H9 (cell line): Measurements from ENCODE around the gene LYST. TPM values are rescaled to one million over a fixed set of nuclear protein-coding genes. Genes with fewer than 3 reads are reported as not detected.

Experiments
- DNase-seq: peaks from one replicate; pipeline ENCODE4 v3.0.0-alpha.2; 2017
- H2AFZ ChIP-seq: one replicate; pipeline ENCODE4 v1.6.1; 2013; ENCODE audit warnings: mild to moderate bottlenecking, low read length, control low read depth, moderate library complexity
- H2AK5ac ChIP-seq: 2 replicates; pipeline ENCODE4 v1.6.1; 2013; ENCODE audit warnings: low read length, control low read depth, mixed read lengths; ENCODE audit not compliant: insufficient read length
- H2BK120ac ChIP-seq: one replicate; pipeline ENCODE4 v1.6.1; 2013; ENCODE audit warnings: low read depth, mild to moderate bottlenecking, low read length, control low read depth, inconsistent platforms; ENCODE audit not compliant: poor library complexity, severe bottlenecking
- H2BK12ac ChIP-seq: 2 replicates; pipeline ENCODE4 v1.6.1; 2013; ENCODE audit warnings: low read length, control low read depth, mixed read lengths, low read depth; ENCODE audit not compliant: insufficient read length
- H2BK15ac ChIP-seq: 2 replicates; pipeline ENCODE4 v1.6.1; 2013; ENCODE audit warnings: low read depth, low read length, control low read depth
- H2BK20ac ChIP-seq: one replicate; pipeline ENCODE4 v1.6.1; 2013; ENCODE audit warnings: low read depth, mild to moderate bottlenecking, low read length, control low read depth, inconsistent platforms; ENCODE audit not compliant: poor library complexity, severe bottlenecking
- H2BK5ac ChIP-seq: 2 replicates; pipeline ENCODE4 v1.6.1; 2013; ENCODE audit warnings: low read length, control low read depth, mixed read lengths; ENCODE audit not compliant: insufficient read length
- H3K14ac ChIP-seq: 2 replicates; pipeline ENCODE4 v1.6.1; 2013; ENCODE audit warnings: low read length, control low read depth; ENCODE audit not compliant: insufficient read depth
- H3K18ac ChIP-seq: 2 replicates; pipeline ENCODE4 v1.6.1; 2013; ENCODE audit warnings: low read depth, mild to moderate bottlenecking, mixed read lengths, low read length, control low read depth; ENCODE audit not compliant: insufficient read length
- H3K23ac ChIP-seq: 2 replicates; pipeline ENCODE4 v1.6.1; 2013; ENCODE audit warnings: low read length, control low read depth, mixed read lengths, low read depth; ENCODE audit not compliant: insufficient read length
- H3K23me2 ChIP-seq: 2 replicates; pipeline ENCODE4 v1.6.1; 2013; ENCODE audit warnings: low read depth, mild to moderate bottlenecking, mixed read lengths, low read length, control low read depth; ENCODE audit not compliant: insufficient read length, poor library complexity, severe bottlenecking
- H3K27ac ChIP-seq: 2 replicates; pipeline ENCODE4 v1.5.1; 2013; ENCODE audit warnings: low read length, control low read depth, mixed read lengths, low read depth; ENCODE audit not compliant: insufficient read length
- H3K27me3 ChIP-seq: 2 replicates; pipeline ENCODE4 v1.6.1; 2013; ENCODE audit warnings: low read length, control low read depth, inconsistent platforms; ENCODE audit not compliant: insufficient read depth
- H3K4ac ChIP-seq: 2 replicates; pipeline ENCODE4 v1.6.1; 2013; ENCODE audit warnings: low read depth, mild to moderate bottlenecking, control low read depth, inconsistent platforms, low read length, moderate library complexity
- H3K4me1 ChIP-seq: 2 replicates; pipeline ENCODE4 v1.6.1; 2013; ENCODE audit warnings: low read length, control low read depth, inconsistent platforms; ENCODE audit not compliant: insufficient read depth
- H3K4me2 ChIP-seq: 2 replicates; pipeline ENCODE4 v1.6.1; 2013; ENCODE audit warnings: low read length, control low read depth, mixed read lengths; ENCODE audit not compliant: insufficient read length, insufficient read depth
- H3K56ac ChIP-seq: 2 replicates; pipeline ENCODE4 v1.6.1; 2013; ENCODE audit warnings: low read depth, mild to moderate bottlenecking, mixed read lengths, low read length, control low read depth; ENCODE audit not compliant: insufficient read length
- H3K79me1 ChIP-seq: 2 replicates; pipeline ENCODE4 v1.6.1; 2013; ENCODE audit warnings: low read depth, mild to moderate bottlenecking, moderate library complexity, low read length, control low read depth, inconsistent platforms; ENCODE audit not compliant: insufficient read depth, poor library complexity, severe bottlenecking
- H3K79me2 ChIP-seq: 2 replicates; pipeline ENCODE4 v1.6.1; 2013; ENCODE audit warnings: low read length, control low read depth, inconsistent platforms; ENCODE audit not compliant: insufficient read depth
- H3K9ac ChIP-seq: 2 replicates; pipeline ENCODE4 v1.6.1; 2013; ENCODE audit warnings: low read length, control low read depth, mixed read lengths; ENCODE audit not compliant: insufficient read length; ENCODE audit errors: extremely low read depth
- H3K9me3 ChIP-seq: one replicate; pipeline ENCODE4 v1.6.1; 2013; ENCODE audit warnings: low read depth, low read length, inconsistent platforms; ENCODE audit not compliant: control insufficient read depth
- H3T11ph ChIP-seq: one replicate; pipeline ENCODE4 v1.6.1; 2013; ENCODE audit warnings: mild to moderate bottlenecking, low read length, control low read depth, inconsistent platforms
- H4K20me1 ChIP-seq: one replicate; pipeline ENCODE4 v1.6.1; 2013; ENCODE audit not compliant: control insufficient read depth, insufficient read length, insufficient read depth
- H4K5ac ChIP-seq: 2 replicates; pipeline ENCODE4 v1.6.1; 2013; ENCODE audit warnings: low read depth, mild to moderate bottlenecking, mixed read lengths, low read length, control low read depth; ENCODE audit not compliant: insufficient read length
- H4K8ac ChIP-seq: replicated peaks from 2 replicates; pipeline ENCODE4 v1.6.1; 2013; ENCODE audit warnings: low read length, control low read depth, mixed read lengths, low read depth; ENCODE audit not compliant: insufficient read length
- H4K91ac ChIP-seq: 2 replicates; pipeline ENCODE4 v1.6.1; 2013; ENCODE audit warnings: low read depth, mild to moderate bottlenecking, moderate library complexity, mixed read lengths, low read length, control low read depth; ENCODE audit not compliant: insufficient read length
- H3K27ac Mint-ChIP-seq, 3 experiments: 2 replicates in 2 of 3; 3 replicates in 1 of 3; pipeline ENCODE4 v1.8.0; 2020 to 2021; ENCODE audit warnings: mixed read lengths in 3 of 3, mild to moderate bottlenecking in 1 of 3, moderate library complexity in 1 of 3
- H3K27me3 Mint-ChIP-seq: 2 replicates; pipeline ENCODE4 v1.8.0; 2021; ENCODE audit warnings: low read depth, mild to moderate bottlenecking, moderate library complexity, mixed read lengths
- H3K36me3 Mint-ChIP-seq, 3 experiments: 2 replicates in 2 of 3; 3 replicates in 1 of 3; pipeline ENCODE4 v1.8.0; 2020 to 2021; ENCODE audit warnings: low read depth in 3 of 3, mixed read lengths in 3 of 3; ENCODE audit not compliant: insufficient read depth in 1 of 3
- H3K4me1 Mint-ChIP-seq, 2 experiments: 2 replicates each; pipeline ENCODE4 v1.8.0; 2020; ENCODE audit warnings: mixed read lengths in 2 of 2
- H3K4me3 Mint-ChIP-seq, 2 experiments: 2 replicates in 1 of 2; 3 replicates in 1 of 2; pipeline ENCODE4 v1.8.0; 2020 to 2021; ENCODE audit warnings: mild to moderate bottlenecking in 2 of 2, mixed read lengths in 2 of 2, moderate library complexity in 1 of 2
- H3K9me3 Mint-ChIP-seq, 2 experiments: 2 replicates in 1 of 2; 3 replicates in 1 of 2; pipeline ENCODE4 v1.8.0; 2020; ENCODE audit warnings: mild to moderate bottlenecking in 2 of 2, mixed read lengths in 2 of 2, moderate library complexity in 1 of 2
- total RNA-seq: library from RNA; stranded (reverse); gene quantifications from 2 replicates; pipeline ENCODE4 v1.2.1, GENCODE V29; 2021
- TF ChIP-seq, protein P1 (sequence below): fragments of 200-600 bp; sonication (generic); conservative IDR thresholded peaks from 3 replicates; pipeline ENCODE4 v1.8.0; 2021; ENCODE audit warnings: antibody characterized with exemption, mild to moderate bottlenecking

LYST gene
- total RNA-seq, 1 experiment from 2014 or later: 0.13 TPM

DNA sequence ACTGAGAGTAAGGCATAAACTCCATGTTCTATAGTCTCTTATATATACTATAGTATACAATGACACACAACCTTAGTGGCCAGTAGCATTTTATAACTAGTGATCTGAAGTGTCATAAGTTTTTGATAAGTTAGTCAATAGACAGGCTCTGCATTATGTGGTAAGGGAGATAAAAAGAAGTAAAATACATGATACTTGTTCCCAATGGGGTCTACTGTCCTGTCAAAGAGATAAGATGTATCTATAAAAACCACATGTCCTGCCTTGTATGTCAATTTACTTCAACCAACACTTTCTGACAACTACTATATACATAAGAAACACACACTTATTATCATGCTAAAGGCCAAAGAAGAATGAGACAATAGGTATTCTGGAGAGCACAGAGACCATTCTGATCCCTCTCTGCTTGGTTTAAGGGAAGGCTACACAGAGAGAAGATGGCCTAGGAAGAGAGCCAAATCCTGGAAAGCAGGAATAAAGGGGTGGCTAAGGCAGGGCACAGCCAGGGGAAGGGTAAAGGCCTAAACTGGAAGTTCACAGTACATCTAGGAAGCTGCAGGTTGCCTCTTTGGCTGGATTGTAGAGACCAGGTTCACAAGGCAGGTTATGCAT lies 91.4 kb downstream of the LYST start:
- TF ChIP-seq, protein P1, sequence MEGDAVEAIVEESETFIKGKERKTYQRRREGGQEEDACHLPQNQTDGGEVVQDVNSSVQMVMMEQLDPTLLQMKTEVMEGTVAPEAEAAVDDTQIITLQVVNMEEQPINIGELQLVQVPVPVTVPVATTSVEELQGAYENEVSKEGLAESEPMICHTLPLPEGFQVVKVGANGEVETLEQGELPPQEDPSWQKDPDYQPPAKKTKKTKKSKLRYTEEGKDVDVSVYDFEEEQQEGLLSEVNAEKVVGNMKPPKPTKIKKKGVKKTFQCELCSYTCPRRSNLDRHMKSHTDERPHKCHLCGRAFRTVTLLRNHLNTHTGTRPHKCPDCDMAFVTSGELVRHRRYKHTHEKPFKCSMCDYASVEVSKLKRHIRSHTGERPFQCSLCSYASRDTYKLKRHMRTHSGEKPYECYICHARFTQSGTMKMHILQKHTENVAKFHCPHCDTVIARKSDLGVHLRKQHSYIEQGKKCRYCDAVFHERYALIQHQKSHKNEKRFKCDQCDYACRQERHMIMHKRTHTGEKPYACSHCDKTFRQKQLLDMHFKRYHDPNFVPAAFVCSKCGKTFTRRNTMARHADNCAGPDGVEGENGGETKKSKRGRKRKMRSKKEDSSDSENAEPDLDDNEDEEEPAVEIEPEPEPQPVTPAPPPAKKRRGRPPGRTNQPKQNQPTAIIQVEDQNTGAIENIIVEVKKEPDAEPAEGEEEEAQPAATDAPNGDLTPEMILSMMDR: no peak
- no peak overlapping the region for H2BK20ac ChIP-seq
- H3K9me3 ChIP-seq: no peaks in the 10 kb centered on the region
- no peak overlapping the region for H2BK12ac ChIP-seq
- no peak overlapping the region for H2BK5ac ChIP-seq
- H4K5ac ChIP-seq: no peak overlapping the region
- no peak overlapping the region for H3K9ac ChIP-seq
- no peak overlapping the region for H3T11ph ChIP-seq
- H3K79me1 ChIP-seq: no peaks in the 10 kb centered on the region
- H2AFZ ChIP-seq: no peak overlapping the region
- Mint-ChIP-seq H3K27ac (peak overlapping the region in 2 of 3 experiments; percentile 46 to 92; a peak in 3 of 7 replicates), H3K4me3 (no peak overlapping the region), H3K9me3 (no peaks in the 10 kb centered on the region), H3K4me1 (peaks cover 9 to 14% of the 10 kb centered on the region in 2 experiments), H3K27me3 (no peaks in the 10 kb centered on the region), H3K36me3 (no peaks in the 10 kb centered on the region)
- no peak overlapping the region for H4K8ac ChIP-seq
- no peaks in the 10 kb centered on the region for H3K27me3 ChIP-seq
- no peak overlapping the region for H3K23ac ChIP-seq
- no peak overlapping the region for H4K91ac ChIP-seq
- no peak overlapping the region for H3K18ac ChIP-seq
- no peaks in the 10 kb centered on the region for H3K23me2 ChIP-seq
- no peak overlapping the region for H2BK120ac ChIP-seq
- H2AK5ac ChIP-seq: no peak overlapping the region
- DNase-seq: no peak
- no peak overlapping the region for H3K4ac ChIP-seq
- H3K14ac ChIP-seq: no peak overlapping the region
- no peak overlapping the region for H3K4me2 ChIP-seq
- H3K79me2 ChIP-seq: no peaks in the 10 kb centered on the region
- no peak overlapping the region for H3K27ac ChIP-seq
- no peak overlapping the region for H2BK15ac ChIP-seq
- no peaks in the 10 kb centered on the region for H4K20me1 ChIP-seq
- no peaks in the 10 kb centered on the region for H3K4me1 ChIP-seq
- no peak overlapping the region for H3K56ac ChIP-seq
